HepG2 (cell line): Measurements from ENCODE around the gene FGF23. TPM values are rescaled to one million over a fixed set of nuclear protein-coding genes. Genes with fewer than 3 reads are reported as not detected.

ENCODE experiments used
- ATAC-seq: fragments of 200-7000 bp; cut with Tn5 transposase; 3 replicates; pipeline ENCODE4 v1.9.1; 2020; ENCODE audit warnings: mild to moderate bottlenecking, moderate library complexity
- BruUV-seq: library from RNA; stranded (reverse); fragments of 400-500 nt; replicated peaks from 2 replicates; lab custom pipeline; 2021; lab: Mats Ljungman, UMichigan
- CTCF ChIA-PET: fragments of 300-600 bp; formaldehyde crosslinking; extraction: SDS; loops from one replicate; lab custom pipeline; 2021; ENCODE audit warnings: low total read pairs, inconsistent platforms, low intra/inter-chr PET ratio; lab: Yijun Ruan, JAX
- POLR2A ChIA-PET: fragments of 350-600 bp; sonication (Branson Sonifier 250); formaldehyde crosslinking; loops from one replicate; lab custom pipeline; 2020; ENCODE audit warnings: antibody characterized with exemption, inconsistent platforms; lab: Yijun Ruan, JAX
- DNase-seq: peaks from one replicate; pipeline ENCODE4 v3.0.0-alpha.2; 2015; ENCODE audit warnings: low spot score
- FAIRE-seq: peaks from 3 replicates; lab custom pipeline; 2011; peaks lifted over from hg19 to GRCh38; lab: Jason Lieb, UNC
- H2AFZ ChIP-seq: one replicate; pipeline ENCODE4 v1.6.1; 2011; ENCODE audit warnings: low read length, inconsistent platforms
- H3K27ac ChIP-seq: fragments of 300-600 bp; 3 replicates; pipeline ENCODE4 v1.8.0; 2011; ENCODE audit warnings: mixed run types, mild to moderate bottlenecking, mixed read lengths, low read length, inconsistent platforms; ENCODE audit not compliant: insufficient read depth; ENCODE audit errors: extremely low read length
- H3K27me3 ChIP-seq, 2 experiments: fragments of 200-600 bp in 1 of 2; 2 replicates in 1 of 2; 3 replicates in 1 of 2; pipeline versions ENCODE4 v1.6.0 to v1.8.0; 2011; ENCODE audit warnings: low read length in 2 of 2, mild to moderate bottlenecking in 2 of 2, moderate library complexity in 2 of 2, inconsistent platforms in 1 of 2; ENCODE audit not compliant: insufficient read depth in 2 of 2, control insufficient read depth in 1 of 2
- H3K36me3 ChIP-seq, 2 experiments: fragments of 200-600 bp in 1 of 2; replicated peaks in 1 of 2; 2 replicates in 1 of 2; 3 replicates in 1 of 2; pipeline versions ENCODE4 v1.5.1 to v1.8.0; 2011; ENCODE audit warnings: low read length in 2 of 2, inconsistent platforms in 1 of 2; ENCODE audit not compliant: insufficient read depth in 2 of 2, control insufficient read depth in 1 of 2
- H3K4me1 ChIP-seq: 2 replicates; pipeline ENCODE4 v1.5.1; 2012; ENCODE audit warnings: low read length, inconsistent platforms; ENCODE audit not compliant: insufficient read depth
- H3K4me2 ChIP-seq: 2 replicates; pipeline ENCODE4 v1.6.0; 2011; ENCODE audit warnings: low read depth, low read length, inconsistent platforms
- H3K4me3 ChIP-seq, 3 experiments: fragments of 200-600 bp in 1 of 3; sonication (generic), shearing (Covaris generic) in 1 of 3; replicated peaks in 1 of 3; 2 replicates each; pipeline ENCODE4 v1.5.1; 2011 to 2016; ENCODE audit warnings: low read length in 3 of 3, inconsistent platforms in 2 of 3, low read depth in 2 of 3, mild to moderate bottlenecking in 2 of 3, control low read depth in 1 of 3, mixed read lengths in 1 of 3; ENCODE audit not compliant: insufficient read depth in 1 of 3
- H3K79me2 ChIP-seq: one replicate; pipeline ENCODE4 v1.6.1; 2011; ENCODE audit warnings: low read length, inconsistent platforms; ENCODE audit not compliant: insufficient read depth
- H3K9ac ChIP-seq: 2 replicates; pipeline ENCODE4 v1.6.0; 2011; ENCODE audit warnings: mild to moderate bottlenecking, low read depth, low read length, inconsistent platforms; ENCODE audit not compliant: insufficient read depth
- H3K9me3 ChIP-seq: 2 replicates; pipeline ENCODE4 v1.5.1; 2012; ENCODE audit warnings: mild to moderate bottlenecking, low read length
- H4K20me1 ChIP-seq: 2 replicates; pipeline ENCODE4 v1.6.0; 2011; ENCODE audit warnings: inconsistent platforms, mild to moderate bottlenecking, low read length, moderate library complexity; ENCODE audit not compliant: insufficient read depth
- AHR ChIP-seq: IDR thresholded peaks from 2 replicates; pipeline ENCODE4 v1.6.1; 2018; ENCODE audit warnings: missing genetic modification reagents, missing compliant biosample characterization
- CBX1 ChIP-seq: IDR thresholded peaks from one replicate; pipeline ENCODE4 v1.6.1; 2016; ENCODE audit warnings: antibody characterized with exemption, low read depth
- CEBPG ChIP-seq: IDR thresholded peaks from 2 replicates; pipeline ENCODE4 v1.6.1; 2016
- CHCHD3 ChIP-seq: sonication (generic); formaldehyde crosslinking; IDR thresholded peaks from 2 replicates; pipeline ENCODE4 v1.8.0; 2022; ENCODE audit warnings: mild to moderate bottlenecking, missing genetic modification reagents, moderate library complexity
- THAP9 ChIP-seq: sonication (generic); formaldehyde crosslinking; IDR thresholded peaks from 2 replicates; pipeline ENCODE4; 2020; ENCODE audit warnings: missing genetic modification reagents, mild to moderate bottlenecking, borderline replicate concordance
- ZNF362 ChIP-seq: sonication (generic); formaldehyde crosslinking; IDR thresholded peaks from 2 replicates; pipeline ENCODE4 v1.4.0; 2020; ENCODE audit warnings: missing genetic modification reagents, mild to moderate bottlenecking, borderline replicate concordance
- ZNF441 ChIP-seq: sonication (generic); formaldehyde crosslinking; IDR thresholded peaks from 2 replicates; pipeline ENCODE4 v1.7.0; 2021; ENCODE audit warnings: missing genetic modification reagents, borderline replicate concordance
- WGBS: methylation state at CpG from one replicate; pipeline ENCODE4 v1.1.6; 2017; ENCODE audit warnings: low lambda C conversion rate; 5-methylcytosine and 5-hydroxymethylcytosine counted together
- in situ Hi-C: cut with HindIII; loops from 2 replicates; pipeline ENCODE4 v1.10.0; 2017; ENCODE audit warnings: low pct_unique_long_range_greater_than_20kb; ENCODE audit not compliant: extremely low pct_ligation_motif_present
- intact Hi-C: fragments of 100-400 bp; cut with micrococcal nuclease; formaldehyde crosslinking; loops from one replicate; pipeline ENCODE4 v1.10.0; 2022; ENCODE audit not compliant: unreplicated experiment
- polyA plus RNA-seq, 8 experiments: library from polyadenylated mRNA; depleted of rRNA in 3 of 8; stranded (reverse) in 7 of 8; unstranded in 1 of 8; fragments of >200 nt; fragmentation: Illumina TruSeq in 4 of 8; extraction: Trizol in 4 of 8; gene quantifications; 2 replicates each; pipeline versions ENCODE4 v1.2.1 to v1.2.3, GENCODE V29; 2011 to 2016; ENCODE audit warnings: low read depth in 4 of 8, missing spikeins in 1 of 8, mixed read lengths in 1 of 8; ENCODE audit not compliant: insufficient read depth in 1 of 8
- total RNA-seq, 5 experiments: library from RNA; depleted of rRNA; stranded (reverse); fragments of >200 nt; fragmentation: Illumina TruSeq; extraction: Trizol; gene quantifications; 2 replicates each; pipeline ENCODE4 v1.2.3, GENCODE V29; 2016; ENCODE audit warnings: low read depth in 1 of 5

FGF23 gene
- total and polyA plus RNA-seq, 2 of the 13 experiments (the other 11 are each of a cell fraction or from before 2014, with no cell fraction given), result not detected

DNA sequence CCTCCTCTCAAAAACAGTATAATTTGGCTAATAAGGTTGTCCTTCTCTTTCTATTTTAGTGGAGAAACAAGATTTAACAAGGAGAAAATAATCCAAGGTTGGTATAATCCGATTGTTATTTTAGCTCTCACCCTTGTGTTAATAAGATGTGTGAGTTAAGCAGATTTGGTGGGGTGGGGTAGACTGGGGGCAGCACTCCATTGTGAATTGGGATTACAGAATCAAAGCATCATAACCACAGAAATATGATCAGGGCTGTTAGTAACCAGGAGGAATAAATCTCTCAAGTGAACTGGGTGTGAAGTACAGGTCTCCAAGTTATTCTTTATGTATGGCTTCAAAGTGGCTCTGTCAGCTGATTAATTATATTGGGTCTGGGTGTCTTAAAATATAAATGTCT, 48.3 kb downstream of the FGF23 start:
- TF ChIP-seq CBX1 (no peak), ZNF441 (no peak), CHCHD3 (CRISPR knock-in tag) (no peak), THAP9 (CRISPR knock-in tag) (no peak), AHR (CRISPR knock-in tag) (no peak), CEBPG (CRISPR knock-in tag) (no peak), ZNF362 (CRISPR knock-in tag) (no peak)
- FAIRE-seq (no peak), DNase-seq (no peak), ATAC-seq (no peak)
- Histone ChIP-seq H3K9me3 (no peaks in the 10 kb centered on the region), H3K36me3 (peaks cover 0 to 18% of the 10 kb centered on the region in 2 experiments; a peak in 3 of 5 replicates), H3K79me2 (no peaks in the 10 kb centered on the region), H3K9ac (no peak overlapping the region), H3K4me2 (no peak overlapping the region), H4K20me1 (no peaks in the 10 kb centered on the region), H2AFZ (no peak overlapping the region), H3K27me3 (no peaks in the 10 kb centered on the region), H3K4me3 (no peak overlapping the region), H3K27ac (no peak overlapping the region), H3K4me1 (no peaks in the 10 kb centered on the region)
- intact Hi-C loops, result no loop called here
- BruUV-seq, result no TSS peak
- POLR2A ChIA-PET, result no interaction called here
- CTCF ChIA-PET, result no interaction called here
- in situ Hi-C loops, result no loop called here
- 88% methylated on average over 1 of the region's 1 CpG for WGBS
